HL-60 (cell line): ENCODE data around the gene AVPR2.

Source experiments
- DNase-seq, 2 experiments: peaks; one replicate each; pipeline ENCODE4 v3.0.0-alpha.2; 2010 to 2020; ENCODE audit warnings: low read depth in 1 of 2, low spot score in 1 of 2
- H3K27ac ChIP-seq: fragments of 250-450 bp; sonication (Bioruptor Pico); replicated peaks from 2 replicates; pipeline ENCODE4 v1.5.1; 2020; ENCODE audit warnings: mild to moderate bottlenecking, moderate library complexity
- H3K27me3 ChIP-seq: fragments of 250-450 bp; sonication (Bioruptor Pico); 2 replicates; pipeline ENCODE4 v1.5.1; 2021; ENCODE audit warnings: mild to moderate bottlenecking, moderate library complexity; ENCODE audit not compliant: insufficient read depth, poor library complexity, severe bottlenecking
- H3K4me3 ChIP-seq: replicated peaks from 2 replicates; pipeline ENCODE4 v1.5.1; 2011; ENCODE audit warnings: mild to moderate bottlenecking, control low read depth, low read length; ENCODE audit not compliant: insufficient read depth
- GABPA ChIP-seq: IDR thresholded peaks from 2 replicates; pipeline ENCODE4 v1.6.1; 2012; ENCODE audit warnings: low read depth
- POLR2AphosphoS5 ChIP-seq: IDR thresholded peaks from 2 replicates; pipeline ENCODE4 v1.6.1; 2012; ENCODE audit warnings: low read depth
- SPI1 ChIP-seq: IDR thresholded peaks from 2 replicates; pipeline ENCODE4 v1.6.1; 2012; ENCODE audit warnings: low read depth, mild to moderate bottlenecking, borderline replicate concordance
- TF ChIP-seq, protein P1 (sequence below): IDR thresholded peaks from 2 replicates; pipeline ENCODE4 v1.6.1; 2012; ENCODE audit warnings: low read depth; ENCODE audit not compliant: insufficient replicate concordance
- TF ChIP-seq, protein P2 (sequence below): IDR thresholded peaks from one replicate; pipeline ENCODE4 v1.5.1; 2011; ENCODE audit warnings: low read length, control low read depth, inconsistent platforms; ENCODE audit not compliant: insufficient read depth

AVPR2 gene

DNA sequence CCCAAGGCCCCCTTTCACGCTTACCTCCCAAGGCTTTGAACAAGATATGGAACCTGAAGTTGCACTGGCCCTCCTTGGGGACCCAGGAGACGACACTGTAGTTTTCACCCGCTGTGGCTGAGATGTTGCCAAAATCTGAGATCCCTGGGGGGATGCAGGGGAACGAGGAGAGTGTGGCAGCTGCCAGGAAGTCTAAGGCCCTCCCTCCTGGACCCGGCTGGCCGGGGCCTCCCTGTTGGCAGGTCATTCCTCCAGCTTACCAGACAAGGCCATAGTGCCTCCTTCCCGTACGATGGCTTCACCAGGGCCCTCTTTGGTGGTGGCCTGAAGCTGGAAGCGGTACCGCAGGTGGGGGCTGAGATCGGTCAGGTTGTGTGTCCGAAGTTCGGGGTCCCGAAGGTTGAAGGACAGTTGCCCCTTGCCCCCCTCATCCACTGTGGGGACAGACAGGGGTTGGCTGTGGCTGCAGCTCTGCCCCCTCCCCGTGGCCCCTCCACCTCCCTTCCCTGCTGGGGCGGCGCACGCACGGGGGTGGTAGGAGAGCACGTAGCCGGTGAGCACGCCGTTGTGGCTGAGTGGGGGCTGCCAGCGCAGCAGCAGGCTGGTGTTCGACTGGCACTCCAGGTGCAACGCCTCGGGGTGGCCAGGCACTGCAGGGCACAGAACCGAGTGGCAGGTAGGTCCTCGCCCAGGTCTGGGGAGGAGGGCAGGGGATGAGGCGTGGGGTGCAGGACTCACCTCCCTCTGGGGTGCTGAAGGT is 39.7 kb upstream of the AVPR2 start:
- no peak for DNase-seq
- no peaks in the 10 kb centered on the region for H3K27me3 ChIP-seq
- no peak for TF ChIP-seq POLR2AphosphoS5
- H3K27ac ChIP-seq, result no peak overlapping the region
- no peak overlapping the region for H3K4me3 ChIP-seq

DNA sequence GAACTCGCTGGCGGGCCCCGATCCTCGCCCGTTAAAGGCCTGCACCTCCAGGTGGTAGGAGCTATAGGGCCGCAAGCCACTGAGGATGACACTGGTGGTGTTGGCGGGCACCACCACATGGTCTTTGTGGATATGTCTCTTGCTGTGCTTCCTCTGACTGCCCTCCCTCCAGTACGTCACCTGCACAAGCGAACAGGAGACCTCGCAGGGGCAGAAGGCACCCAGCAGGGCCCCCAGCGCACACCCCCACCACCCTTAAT is 39.2 kb upstream of the AVPR2 start:
- Histone ChIP-seq H3K4me3 (no peak overlapping the region), H3K27ac (no peak overlapping the region), H3K27me3 (no peaks in the 10 kb centered on the region)
- TF ChIP-seq GABPA, result no peak
- TF ChIP-seq POLR2AphosphoS5, result no peak
- TF ChIP-seq, protein P1, sequence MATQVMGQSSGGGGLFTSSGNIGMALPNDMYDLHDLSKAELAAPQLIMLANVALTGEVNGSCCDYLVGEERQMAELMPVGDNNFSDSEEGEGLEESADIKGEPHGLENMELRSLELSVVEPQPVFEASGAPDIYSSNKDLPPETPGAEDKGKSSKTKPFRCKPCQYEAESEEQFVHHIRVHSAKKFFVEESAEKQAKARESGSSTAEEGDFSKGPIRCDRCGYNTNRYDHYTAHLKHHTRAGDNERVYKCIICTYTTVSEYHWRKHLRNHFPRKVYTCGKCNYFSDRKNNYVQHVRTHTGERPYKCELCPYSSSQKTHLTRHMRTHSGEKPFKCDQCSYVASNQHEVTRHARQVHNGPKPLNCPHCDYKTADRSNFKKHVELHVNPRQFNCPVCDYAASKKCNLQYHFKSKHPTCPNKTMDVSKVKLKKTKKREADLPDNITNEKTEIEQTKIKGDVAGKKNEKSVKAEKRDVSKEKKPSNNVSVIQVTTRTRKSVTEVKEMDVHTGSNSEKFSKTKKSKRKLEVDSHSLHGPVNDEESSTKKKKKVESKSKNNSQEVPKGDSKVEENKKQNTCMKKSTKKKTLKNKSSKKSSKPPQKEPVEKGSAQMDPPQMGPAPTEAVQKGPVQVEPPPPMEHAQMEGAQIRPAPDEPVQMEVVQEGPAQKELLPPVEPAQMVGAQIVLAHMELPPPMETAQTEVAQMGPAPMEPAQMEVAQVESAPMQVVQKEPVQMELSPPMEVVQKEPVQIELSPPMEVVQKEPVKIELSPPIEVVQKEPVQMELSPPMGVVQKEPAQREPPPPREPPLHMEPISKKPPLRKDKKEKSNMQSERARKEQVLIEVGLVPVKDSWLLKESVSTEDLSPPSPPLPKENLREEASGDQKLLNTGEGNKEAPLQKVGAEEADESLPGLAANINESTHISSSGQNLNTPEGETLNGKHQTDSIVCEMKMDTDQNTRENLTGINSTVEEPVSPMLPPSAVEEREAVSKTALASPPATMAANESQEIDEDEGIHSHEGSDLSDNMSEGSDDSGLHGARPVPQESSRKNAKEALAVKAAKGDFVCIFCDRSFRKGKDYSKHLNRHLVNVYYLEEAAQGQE, result no peak
- TF ChIP-seq, protein P2, sequence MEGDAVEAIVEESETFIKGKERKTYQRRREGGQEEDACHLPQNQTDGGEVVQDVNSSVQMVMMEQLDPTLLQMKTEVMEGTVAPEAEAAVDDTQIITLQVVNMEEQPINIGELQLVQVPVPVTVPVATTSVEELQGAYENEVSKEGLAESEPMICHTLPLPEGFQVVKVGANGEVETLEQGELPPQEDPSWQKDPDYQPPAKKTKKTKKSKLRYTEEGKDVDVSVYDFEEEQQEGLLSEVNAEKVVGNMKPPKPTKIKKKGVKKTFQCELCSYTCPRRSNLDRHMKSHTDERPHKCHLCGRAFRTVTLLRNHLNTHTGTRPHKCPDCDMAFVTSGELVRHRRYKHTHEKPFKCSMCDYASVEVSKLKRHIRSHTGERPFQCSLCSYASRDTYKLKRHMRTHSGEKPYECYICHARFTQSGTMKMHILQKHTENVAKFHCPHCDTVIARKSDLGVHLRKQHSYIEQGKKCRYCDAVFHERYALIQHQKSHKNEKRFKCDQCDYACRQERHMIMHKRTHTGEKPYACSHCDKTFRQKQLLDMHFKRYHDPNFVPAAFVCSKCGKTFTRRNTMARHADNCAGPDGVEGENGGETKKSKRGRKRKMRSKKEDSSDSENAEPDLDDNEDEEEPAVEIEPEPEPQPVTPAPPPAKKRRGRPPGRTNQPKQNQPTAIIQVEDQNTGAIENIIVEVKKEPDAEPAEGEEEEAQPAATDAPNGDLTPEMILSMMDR, result no peak
- no peak for TF ChIP-seq SPI1
- no peak for DNase-seq

GRCh38 chrX:153865685-153866084 is 38.8 kb upstream of the AVPR2 start:
- H3K4me3 ChIP-seq, result no peak overlapping the region
- TF ChIP-seq GABPA, result no peak
- TF ChIP-seq, protein P1, result no peak
- TF ChIP-seq, protein P2, result no peak
- no peak for TF ChIP-seq SPI1
- no peak for TF ChIP-seq POLR2AphosphoS5
- DNase-seq, result no peak
- no peaks in the 10 kb centered on the region for H3K27me3 ChIP-seq
- H3K27ac ChIP-seq, result no peak overlapping the region

- DNase-seq, result no peak
- no peak overlapping the region for H3K27ac ChIP-seq
- H3K4me3 ChIP-seq, result no peak overlapping the region
- H3K27me3 ChIP-seq, result no peaks in the 10 kb centered on the region
- TF ChIP-seq GABPA (no peak), POLR2AphosphoS5 (no peak), SPI1 (no peak)
- TF ChIP-seq, protein P2, result no peak
- TF ChIP-seq, protein P1, result no peak
Measured at GRCh38 chrX:153866302-153867019, 38.0 kb upstream of the AVPR2 start.
